ENCODE results near the gene EHD1.

The EHD1 gene

DNA sequence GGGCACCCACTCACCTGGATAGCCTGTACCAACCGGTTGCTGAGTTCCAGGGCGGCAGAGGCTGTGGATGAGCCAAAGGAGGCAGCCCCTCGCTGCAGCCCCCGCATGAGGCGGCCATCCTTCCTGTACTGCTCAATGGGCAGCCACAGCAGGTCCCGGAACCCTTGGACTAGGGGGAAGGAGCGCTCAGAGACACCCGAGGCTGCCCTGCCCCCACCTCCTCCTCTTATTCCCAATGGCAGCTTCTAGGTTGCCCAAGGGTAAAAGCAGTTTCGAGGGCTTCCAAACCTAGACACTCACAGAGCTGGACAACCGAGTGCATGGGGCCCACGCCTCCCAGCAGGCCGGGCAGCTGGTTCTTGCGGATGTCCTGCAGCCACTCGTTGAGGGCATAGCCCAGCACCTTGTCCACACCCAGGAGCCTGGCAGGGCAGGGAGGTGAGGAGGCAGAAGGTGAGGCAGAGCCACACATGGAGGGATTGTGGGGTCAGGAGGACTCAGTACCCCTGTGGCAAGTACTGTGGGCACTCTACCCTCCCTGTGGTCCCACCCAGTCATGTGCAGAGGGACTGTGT, 18.1 kb upstream of the EHD1 start:
- TF ChIP-seq, protein P1, sequence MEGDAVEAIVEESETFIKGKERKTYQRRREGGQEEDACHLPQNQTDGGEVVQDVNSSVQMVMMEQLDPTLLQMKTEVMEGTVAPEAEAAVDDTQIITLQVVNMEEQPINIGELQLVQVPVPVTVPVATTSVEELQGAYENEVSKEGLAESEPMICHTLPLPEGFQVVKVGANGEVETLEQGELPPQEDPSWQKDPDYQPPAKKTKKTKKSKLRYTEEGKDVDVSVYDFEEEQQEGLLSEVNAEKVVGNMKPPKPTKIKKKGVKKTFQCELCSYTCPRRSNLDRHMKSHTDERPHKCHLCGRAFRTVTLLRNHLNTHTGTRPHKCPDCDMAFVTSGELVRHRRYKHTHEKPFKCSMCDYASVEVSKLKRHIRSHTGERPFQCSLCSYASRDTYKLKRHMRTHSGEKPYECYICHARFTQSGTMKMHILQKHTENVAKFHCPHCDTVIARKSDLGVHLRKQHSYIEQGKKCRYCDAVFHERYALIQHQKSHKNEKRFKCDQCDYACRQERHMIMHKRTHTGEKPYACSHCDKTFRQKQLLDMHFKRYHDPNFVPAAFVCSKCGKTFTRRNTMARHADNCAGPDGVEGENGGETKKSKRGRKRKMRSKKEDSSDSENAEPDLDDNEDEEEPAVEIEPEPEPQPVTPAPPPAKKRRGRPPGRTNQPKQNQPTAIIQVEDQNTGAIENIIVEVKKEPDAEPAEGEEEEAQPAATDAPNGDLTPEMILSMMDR (IDR thresholded peaks at IDR 0.05; ENCODE audit: low read depth, low read length, missing control alignments), result no peak
- DNase-seq (ENCODE audit: extremely low read depth, low read depth), result no peak
- H3K4me3 ChIP-seq (replicated peaks; ENCODE audit: low read depth, low read length), result no peak overlapping the region

DNA sequence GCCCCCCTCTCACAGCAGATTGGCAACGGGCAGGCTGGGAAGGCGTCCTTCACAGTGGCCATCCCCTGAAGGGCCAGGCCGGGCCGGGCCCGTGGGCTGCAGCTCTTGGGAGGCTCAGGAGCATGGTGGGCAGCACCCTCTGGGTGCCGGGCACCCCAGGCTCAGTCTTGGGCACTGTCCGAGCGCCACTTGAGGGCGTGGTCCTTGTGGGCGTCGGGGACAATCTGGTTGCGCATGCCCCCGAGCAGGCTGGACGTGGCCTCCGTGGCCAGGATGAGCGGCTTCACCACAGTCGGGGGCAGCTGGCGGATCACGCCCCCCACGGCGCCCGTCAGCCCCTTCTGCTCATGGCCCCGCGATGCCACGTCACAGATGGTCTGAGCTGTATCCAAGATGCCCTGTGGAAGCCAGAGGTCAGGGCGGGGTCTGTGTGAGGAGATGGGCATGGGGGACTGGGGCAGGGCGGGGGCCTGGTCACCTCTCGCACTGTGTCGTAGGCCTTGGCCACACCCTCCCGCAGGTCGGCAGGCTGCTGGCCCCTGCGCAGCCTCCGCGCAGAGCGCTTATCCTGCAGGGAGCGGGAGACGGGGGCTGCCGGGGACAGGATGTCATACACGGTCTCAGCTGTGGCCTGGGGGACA, 16.5 kb upstream of the EHD1 start:
- TF ChIP-seq, protein P1 (IDR thresholded peaks at IDR 0.05; ENCODE audit: low read depth, low read length, missing control alignments), result no peak
- DNase-seq (ENCODE audit: extremely low read depth, low read depth), result no peak

DNA sequence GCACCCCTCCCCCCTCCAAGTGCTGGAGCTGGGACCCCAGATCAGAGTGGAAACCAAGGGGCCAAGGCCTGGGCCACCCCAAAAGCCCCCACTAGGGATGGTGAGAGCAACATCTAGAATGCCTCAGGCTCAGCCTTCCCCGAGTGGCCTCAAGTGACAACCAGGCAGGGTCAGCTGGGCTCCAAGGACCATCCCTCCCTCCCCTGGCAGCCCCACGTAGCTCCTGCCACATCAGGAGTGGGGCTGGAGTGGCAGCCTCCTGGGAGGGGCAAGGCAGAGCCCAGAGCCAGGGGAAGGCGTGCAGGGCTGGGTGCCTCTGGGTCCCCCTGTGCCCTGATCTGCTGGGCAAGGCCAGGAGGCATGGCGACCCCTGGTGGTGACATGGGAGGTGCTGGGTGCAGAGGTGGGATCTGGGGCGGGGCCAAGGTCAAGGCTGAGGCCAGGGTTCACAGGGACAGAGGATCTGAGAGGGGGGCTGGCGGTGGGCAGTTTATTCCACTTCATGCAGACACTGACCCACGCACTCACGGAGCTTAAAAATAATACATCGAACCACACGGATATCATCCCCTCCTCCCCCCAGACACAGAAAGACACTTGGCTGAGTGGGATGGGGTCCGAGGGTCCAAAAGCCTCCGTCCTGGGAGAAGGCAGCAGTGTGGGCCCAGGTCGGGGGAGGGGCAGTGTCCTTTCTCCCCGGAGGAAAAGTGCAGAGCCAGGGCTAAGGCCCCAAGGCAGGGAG, 15.8 kb upstream of the EHD1 start:
- no peak for DNase-seq (ENCODE audit: extremely low read depth, low read depth)
- H3K4me3 ChIP-seq (replicated peaks; ENCODE audit: low read depth, low read length), result no peak overlapping the region
- TF ChIP-seq, protein P1 (IDR thresholded peaks at IDR 0.05; ENCODE audit: low read depth, low read length, missing control alignments), result peak; percentile 90

More for the DNA sequence above, 16.5 kb upstream of the EHD1 start:
- no peak overlapping the region for H3K4me3 ChIP-seq (replicated peaks; ENCODE audit: low read depth, low read length)

DNA sequence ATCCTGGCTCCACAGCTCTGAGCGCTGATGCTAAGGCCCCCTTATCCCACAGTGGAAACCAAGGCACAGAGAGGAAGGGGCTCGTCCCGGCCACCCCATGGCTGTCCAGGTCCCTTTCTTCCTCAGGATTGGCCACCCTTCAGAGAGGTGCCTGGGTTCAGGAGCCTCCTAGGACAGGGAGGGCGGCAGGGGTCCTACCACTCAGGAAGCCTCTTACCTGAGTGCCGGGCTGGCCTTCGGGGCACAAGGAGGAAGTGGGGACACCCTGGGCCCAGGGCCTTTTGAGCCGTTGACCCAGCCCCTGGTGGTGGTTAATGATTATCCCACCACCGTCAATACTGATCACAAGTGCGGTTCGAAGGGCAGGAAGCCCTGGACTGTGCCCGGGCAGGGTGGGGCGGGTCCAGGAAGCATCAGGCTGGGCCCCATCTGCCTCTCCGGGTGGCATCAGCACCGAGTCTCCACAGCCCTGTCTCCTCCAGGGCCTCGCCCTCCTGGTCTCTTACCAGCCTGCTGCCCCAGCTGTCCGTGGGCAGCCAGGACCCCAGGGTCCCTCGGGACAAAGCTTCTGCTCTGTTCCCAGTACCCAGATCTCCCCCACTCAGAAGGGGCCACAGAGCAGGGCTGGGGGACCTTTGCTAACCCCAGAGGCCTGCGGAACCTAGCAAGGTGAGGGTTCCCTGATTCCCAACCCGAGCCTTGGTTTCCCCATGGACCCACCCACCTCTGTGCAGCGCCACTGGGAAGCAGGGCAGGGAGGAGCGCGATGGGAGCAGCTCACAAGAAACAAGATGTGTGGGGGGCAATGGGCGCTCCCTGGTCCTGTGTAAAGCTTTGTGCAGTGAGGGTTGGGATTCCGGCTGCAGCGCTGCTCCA, 15.0 kb upstream of the EHD1 start:
- TF ChIP-seq, protein P1 (IDR thresholded peaks at IDR 0.05; ENCODE audit: low read depth, low read length, missing control alignments), result no peak
- no peak for DNase-seq (ENCODE audit: extremely low read depth, low read depth)
- no peak overlapping the region for H3K4me3 ChIP-seq (replicated peaks; ENCODE audit: low read depth, low read length)

DNA sequence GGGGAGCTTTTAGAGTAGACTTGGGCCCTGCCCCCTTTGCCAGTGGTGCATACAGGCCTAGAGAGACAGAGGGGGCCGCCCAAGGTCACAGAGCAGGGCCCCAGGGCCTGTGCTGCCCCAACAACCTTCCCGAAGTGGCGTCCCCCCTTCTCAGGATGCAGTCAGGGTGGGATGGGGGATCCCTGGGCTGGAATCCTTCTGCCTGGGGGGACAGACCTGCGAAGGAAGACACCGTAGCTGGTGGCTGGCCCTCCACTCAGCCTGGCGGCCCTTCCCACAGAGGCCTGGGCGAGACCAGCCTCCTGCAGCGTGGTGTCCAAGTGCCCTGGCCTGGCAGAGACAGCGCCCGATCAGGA, 14.4 kb upstream of the EHD1 start:
- DNase-seq (ENCODE audit: extremely low read depth, low read depth), result no peak
- TF ChIP-seq, protein P1 (IDR thresholded peaks at IDR 0.05; ENCODE audit: low read depth, low read length, missing control alignments), result no peak

DNA sequence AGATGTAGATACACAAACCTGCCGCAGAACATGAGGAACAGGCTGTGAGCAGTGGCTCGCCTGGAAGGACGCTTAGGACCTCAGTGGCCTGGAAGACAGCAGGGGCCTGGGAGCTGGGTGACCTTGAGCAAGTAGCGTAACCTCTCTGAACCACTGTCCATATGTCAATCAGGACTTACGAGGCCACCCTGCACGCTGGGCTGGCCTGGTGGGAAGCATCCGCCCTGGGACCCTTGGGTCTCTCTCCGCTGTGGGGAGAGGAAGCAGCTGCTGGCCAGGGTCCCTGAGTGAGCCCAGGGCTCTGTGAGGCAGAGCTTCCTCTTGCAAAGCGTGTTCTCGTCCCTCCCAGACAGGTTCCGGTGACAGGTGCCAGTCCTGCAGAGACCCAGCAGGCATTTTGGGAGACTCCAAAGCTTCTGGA, 14.0 kb upstream of the EHD1 start:
- H3K4me3 ChIP-seq (replicated peaks; ENCODE audit: low read depth, low read length), result no peak overlapping the region
- TF ChIP-seq, protein P1 (IDR thresholded peaks at IDR 0.05; ENCODE audit: low read depth, low read length, missing control alignments), result no peak
- DNase-seq (ENCODE audit: extremely low read depth, low read depth), result no peak

More for the DNA sequence above, 14.4 kb upstream of the EHD1 start:
- no peak overlapping the region for H3K4me3 ChIP-seq (replicated peaks; ENCODE audit: low read depth, low read length)

All from HFF-Myc (cell line).